NOMO-1 treated with DMSO at 0.1 percent for 48 hours (cell line): ENCODE measurements around the gene APLF.
A peak's percentile ranks its signal among the peaks of the same experiment; 100 is the strongest.

ENCODE experiments used
- DNase-seq: peaks from one replicate; lab custom pipeline; 2025; ENCODE audit not compliant: unreplicated experiment; lab: John Stamatoyannopoulos, UW

Gene APLF

GRCh38 chr2:68467077-68467960 lies at the start of gene APLF, which contains the start of gene FBXO48:
TSS of gene APLF (plus strand) at chr2:68467585. CDS start at chr2:68467732, 147 bp downstream.
TSS of gene FBXO48 (minus strand) at chr2:68467294. CDS start at chr2:68465145, 2,149 bp downstream.
- peak; percentile 100 for DNase-seq

GRCh38 chr2:68417926-68418325 lies 49.5 kb upstream of the APLF start:
- DNase-seq = peak; percentile 15

GRCh38 chr2:68418419-68418818 lies 49.0 kb upstream of the APLF start:
- DNase-seq = no peak

GRCh38 chr2:68418855-68419254 lies 48.5 kb upstream of the APLF start:
- no peak for DNase-seq

- DNase-seq = peak; percentile 92
Measured at GRCh38 chr2:68420254-68420910, 47.0 kb upstream of the APLF start.

- peak; percentile 100 for DNase-seq
Measured at GRCh38 chr2:68423966-68424650, 43.3 kb upstream of the APLF start.

GRCh38 chr2:68425503-68425902 lies 41.9 kb upstream of the APLF start:
- DNase-seq = no peak

GRCh38 chr2:68426446-68426845 lies 40.9 kb upstream of the APLF start:
- no peak for DNase-seq

- DNase-seq = peak; percentile 95
Measured at GRCh38 chr2:68426848-68427579, 40.4 kb upstream of the APLF start.

- no peak for DNase-seq
Measured at GRCh38 chr2:68428126-68428525, 39.3 kb upstream of the APLF start.

GRCh38 chr2:68428746-68429145 lies 38.6 kb upstream of the APLF start:
- DNase-seq = no peak

GRCh38 chr2:68429311-68429826 lies 38.0 kb upstream of the APLF start:
- no peak for DNase-seq

- no peak for DNase-seq
Measured at GRCh38 chr2:68431316-68431972, 35.9 kb upstream of the APLF start.

GRCh38 chr2:68432696-68433658 lies 34.4 kb upstream of the APLF start:
- DNase-seq = no peak

GRCh38 chr2:68434981-68435380 lies 32.4 kb upstream of the APLF start:
- DNase-seq = peak; percentile 60

GRCh38 chr2:68435615-68436014 lies 31.8 kb upstream of the APLF start:
- DNase-seq = no peak

- no peak for DNase-seq
Measured at GRCh38 chr2:68436270-68436669, 31.1 kb upstream of the APLF start.

GRCh38 chr2:68438455-68439303 lies 28.7 kb upstream of the APLF start:
- peak; percentile 75 for DNase-seq
